CD4-positive, alpha-beta T cell (primary cell): ENCODE data around the gene PIP5K1B. TPM values are rescaled to one million over a fixed set of nuclear protein-coding genes. Genes with fewer than 3 reads are reported as not detected.

Experiments
- ATAC-seq: fragments of 200-7000 bp; cut with Tn5 transposase; one replicate; pipeline ENCODE4 v1.10.0; 2022; ENCODE audit warnings: mild to moderate bottlenecking; ENCODE audit not compliant: poor library complexity
- CTCF ChIA-PET: fragments of 350-600 bp; sonication (Branson Sonifier 250); formaldehyde crosslinking; loops from one replicate; lab custom pipeline; 2021; ENCODE audit warnings: antibody characterized with exemption, inconsistent platforms; lab: Charles Lee
- POLR2A ChIA-PET: fragments of 350-600 bp; sonication (Branson Sonifier 250); formaldehyde crosslinking; loops from one replicate; lab custom pipeline; 2021; ENCODE audit warnings: antibody characterized with exemption, inconsistent platforms; lab: Charles Lee
- DNase-seq, 14 experiments: peaks; one replicate each; pipeline ENCODE4 v3.0.0-alpha.2; 2013 to 2020; ENCODE audit warnings: mixed read lengths in 2 of 14
- H3K27ac ChIP-seq, 2 donors: one replicate each; pipeline versions ENCODE4 v1.5.1 to v1.7.0; 2013; ENCODE audit warnings: low read length in 2 of 2, low read depth in 1 of 2, mild to moderate bottlenecking in 1 of 2
- H3K27me3 ChIP-seq, 2 experiments: 1 replicate in 1 of 2; 2 replicates in 1 of 2; pipeline versions ENCODE4 v1.6.1 to v1.7.0; 2013; ENCODE audit warnings: low read length in 2 of 2, control low read depth in 1 of 2, mild to moderate bottlenecking in 1 of 2, moderate library complexity in 1 of 2; ENCODE audit not compliant: insufficient read depth in 2 of 2, control insufficient read depth in 1 of 2
- H3K36me3 ChIP-seq: one replicate; pipeline ENCODE4 v1.6.1; 2013; ENCODE audit warnings: low read length, control low read depth; ENCODE audit not compliant: insufficient read depth
- H3K4me1 ChIP-seq: one replicate; pipeline ENCODE4 v1.6.1; 2013; ENCODE audit warnings: low read length, control low read depth; ENCODE audit not compliant: insufficient read depth
- H3K4me3 ChIP-seq: one replicate; pipeline ENCODE4 v1.5.1; 2013; ENCODE audit warnings: mild to moderate bottlenecking, low read length, moderate library complexity
- H3K9me3 ChIP-seq, 2 experiments: 1 replicate in 1 of 2; 2 replicates in 1 of 2; pipeline versions ENCODE4 v1.6.1 to v1.7.0; 2013; ENCODE audit warnings: low read length in 2 of 2, mild to moderate bottlenecking in 2 of 2, control low read depth in 1 of 2, moderate library complexity in 1 of 2; ENCODE audit not compliant: control insufficient read depth in 1 of 2, insufficient read depth in 1 of 2
- H3K27ac Mint-ChIP-seq: one replicate; pipeline ENCODE4 v1.8.0; 2020; ENCODE audit warnings: mixed read lengths
- H3K27me3 Mint-ChIP-seq: one replicate; pipeline ENCODE4 v1.8.0; 2021; ENCODE audit warnings: mixed read lengths
- H3K36me3 Mint-ChIP-seq: one replicate; pipeline ENCODE4 v1.8.0; 2021; ENCODE audit warnings: low read depth, mixed read lengths
- H3K4me1 Mint-ChIP-seq: one replicate; pipeline ENCODE4 v1.8.0; 2021; ENCODE audit warnings: low read depth, mixed read lengths
- H3K4me3 Mint-ChIP-seq: one replicate; pipeline ENCODE4 v1.8.0; 2020; ENCODE audit warnings: mild to moderate bottlenecking, mixed read lengths
- H3K9me3 Mint-ChIP-seq: one replicate; pipeline ENCODE4 v1.8.0; 2020; ENCODE audit warnings: mixed read lengths
- CTCF ChIP-seq: fragments of 200-600 bp; IDR thresholded peaks from one replicate; pipeline ENCODE4 v1.8.0; 2022; ENCODE audit warnings: antibody characterized with exemption, mild to moderate bottlenecking
- intact Hi-C, 2 experiments: fragments of 100-400 bp; cut with DNase I in 1 of 2; cut with micrococcal nuclease in 1 of 2; formaldehyde crosslinking; loops; one replicate each; pipeline versions ENCODE4 v1.15.1 to v1.9.0; 2023 to 2025; cut with DNase I, micrococcal nuclease
- total RNA-seq, 174 experiments: library from RNA in 2 of 174; stranded (reverse) in 2 of 174; gene quantifications; one replicate each; pipeline ENCODE4 v1.2.3 and lab custom pipeline; 2021 to 2026

PIP5K1B gene
- total RNA-seq, 2 experiments from 2014 or later = not detected

- Histone ChIP-seq H3K4me3 (no peak overlapping the region), H3K36me3 (no peaks in the 10 kb centered on the region), H3K9me3 (no peaks in the 10 kb centered on the region), H3K27ac (no peak overlapping the region), H3K27me3 (no peaks in the 10 kb centered on the region), H3K4me1 (no peaks in the 10 kb centered on the region)
- no peak for TF ChIP-seq CTCF
- CTCF ChIA-PET = no interaction called here
- Mint-ChIP-seq H3K27me3 (peaks cover 8% of the 10 kb centered on the region), H3K36me3 (no peaks in the 10 kb centered on the region), H3K9me3 (no peaks in the 10 kb centered on the region), H3K4me3 (no peak overlapping the region), H3K4me1 (no peaks in the 10 kb centered on the region), H3K27ac (no peak overlapping the region)
- no peak for ATAC-seq
- POLR2A ChIA-PET = no interaction called here
- no peak for DNase-seq
- intact Hi-C loops = no loop called here
Measured at GRCh38 chr9:68669218-68669617, 35.8 kb upstream of the PIP5K1B start.

DNA sequence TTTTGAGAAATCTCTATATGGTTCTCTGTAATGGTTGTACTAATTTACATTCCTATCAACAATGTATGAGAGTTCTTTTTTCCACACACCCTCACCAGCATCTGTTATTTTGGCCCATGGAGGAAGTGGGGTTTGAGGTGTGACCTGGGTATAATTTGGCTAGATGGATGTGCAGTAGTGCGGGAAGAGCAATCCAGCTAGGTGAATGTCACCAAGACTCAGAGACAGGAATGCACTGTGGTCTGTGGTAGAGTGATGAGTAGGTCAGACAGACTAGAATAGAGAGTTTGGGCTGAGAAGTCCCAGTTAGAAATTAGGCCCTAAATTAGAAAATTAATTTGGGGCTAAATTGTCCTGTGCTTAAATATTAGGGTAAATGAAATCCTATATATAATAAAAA is 32.8 kb upstream of the PIP5K1B start:
- H3K4me3 ChIP-seq = no peak overlapping the region
- H3K9me3 ChIP-seq = no peaks in the 10 kb centered on the region
- no peaks in the 10 kb centered on the region for H3K27me3 ChIP-seq
- no peak for TF ChIP-seq CTCF
- H3K4me3 Mint-ChIP-seq = no peak overlapping the region
- ATAC-seq (no peak), DNase-seq (no peak)
- H3K36me3 Mint-ChIP-seq = no peaks in the 10 kb centered on the region
- H3K36me3 ChIP-seq = no peaks in the 10 kb centered on the region
- no peaks in the 10 kb centered on the region for H3K4me1 ChIP-seq
- no peak overlapping the region for H3K27ac ChIP-seq
- no peaks in the 10 kb centered on the region for H3K9me3 Mint-ChIP-seq
- POLR2A ChIA-PET = no interaction called here
- H3K27ac Mint-ChIP-seq = no peak overlapping the region
- peaks cover 9% of the 10 kb centered on the region for H3K27me3 Mint-ChIP-seq
- CTCF ChIA-PET = interaction anchor here (1.4 kb wide), 1 partner anchor 10 kb away, joined by 3 read pairs; no protein-coding TSS in a partner anchor
- H3K4me1 Mint-ChIP-seq = no peaks in the 10 kb centered on the region
- intact Hi-C loops = no loop called here

- TF ChIP-seq CTCF = no peak
Measured at GRCh38 chr9:68672625-68673024, 32.4 kb upstream of the PIP5K1B start.

More at GRCh38 chr9:68672625-68673024, 32.4 kb upstream of the PIP5K1B start:
- POLR2A ChIA-PET = no interaction called here
- Mint-ChIP-seq H3K4me3 (no peak overlapping the region), H3K4me1 (no peaks in the 10 kb centered on the region), H3K27ac (no peak overlapping the region), H3K27me3 (peaks cover 10% of the 10 kb centered on the region), H3K36me3 (no peaks in the 10 kb centered on the region), H3K9me3 (no peaks in the 10 kb centered on the region)
- H3K9me3 ChIP-seq = no peaks in the 10 kb centered on the region
- no peaks in the 10 kb centered on the region for H3K27me3 ChIP-seq
- no peak overlapping the region for H3K27ac ChIP-seq
- intact Hi-C loops = no loop called here
- no peak for DNase-seq
- no peak for ATAC-seq
- H3K36me3 ChIP-seq = no peaks in the 10 kb centered on the region
- no peak overlapping the region for H3K4me3 ChIP-seq
- CTCF ChIA-PET = interaction anchor here (1.4 kb wide), 1 partner anchor 10 kb away, joined by 3 read pairs; no protein-coding TSS in a partner anchor
- no peaks in the 10 kb centered on the region for H3K4me1 ChIP-seq
